ENCODE results near the gene CSF3R.

- TF ChIP-seq EZH2phosphoT487 (IDR thresholded peaks at IDR 0.05; ENCODE audit: low read depth, severe bottlenecking, unreplicated experiment) (no peak), CTCF (IDR thresholded peaks at IDR 0.05; ENCODE audit: poor library complexity) (no peak), EZH2 (IDR thresholded peaks at IDR 0.05; ENCODE audit: borderline replicate concordance) (no peak)
Observed at GRCh38 chr1:36486093-36486438, 3.4 kb upstream of the CSF3R start.

All from hepatocyte (in vitro differentiated cells).